MM.1S (cell line): ENCODE data around the gene ELOA2.
"Not testable (repeated sequence)": the region's sequence is repeated elsewhere in the genome, so short reads cannot be mapped to it uniquely, and the experiment has no call there.

Source experiments
- DNase-seq: peaks from one replicate; pipeline ENCODE4 v3.0.0-alpha.2; 2015
- H2AFZ ChIP-seq: fragments of 300-600 bp; sonication (generic); 2 replicates; pipeline ENCODE4 v1.6.0; 2016; ENCODE audit warnings: antibody characterized with exemption, low read length
- H3F3A ChIP-seq: fragments of 300-600 bp; sonication (generic); 2 replicates; pipeline ENCODE4 v1.6.1; 2016; ENCODE audit warnings: mild to moderate bottlenecking, antibody characterized with exemption, low read length, moderate library complexity, mixed read lengths; ENCODE audit not compliant: insufficient read depth
- H3K27ac ChIP-seq: fragments of 300-600 bp; sonication (generic); 2 replicates; pipeline ENCODE4 v1.5.1; 2016; ENCODE audit warnings: mild to moderate bottlenecking, low read length
- H3K27me3 ChIP-seq: fragments of 300-600 bp; sonication (generic); replicated peaks from 2 replicates; pipeline ENCODE4 v1.6.0; 2016; ENCODE audit warnings: low read length; ENCODE audit not compliant: insufficient read depth
- H3K36me3 ChIP-seq: fragments of 300-600 bp; sonication (generic); replicated peaks from 2 replicates; pipeline ENCODE4 v1.6.1; 2016; ENCODE audit warnings: mild to moderate bottlenecking, low read length, mixed read lengths; ENCODE audit not compliant: insufficient read depth
- H3K4me1 ChIP-seq: fragments of 300-600 bp; sonication (generic); 2 replicates; pipeline ENCODE4 v1.6.1; 2016; ENCODE audit warnings: low read length, mixed read lengths
- H3K4me2 ChIP-seq: fragments of 300-600 bp; sonication (generic); 2 replicates; pipeline ENCODE4 v1.6.0; 2016; ENCODE audit warnings: low read depth, low read length
- H3K4me3 ChIP-seq: fragments of 300-600 bp; sonication (generic); 2 replicates; pipeline ENCODE4 v1.5.1; 2016; ENCODE audit warnings: low read length, mixed read lengths
- H3K79me2 ChIP-seq: fragments of 300-600 bp; sonication (generic); 2 replicates; pipeline ENCODE4 v1.6.1; 2016; ENCODE audit warnings: mixed run types, low read length, mixed read lengths
- H3K9ac ChIP-seq: fragments of 300-600 bp; sonication (generic); 2 replicates; pipeline ENCODE4 v1.6.1; 2016; ENCODE audit warnings: low read length, mixed read lengths
- H3K9me2 ChIP-seq: fragments of 300-600 bp; sonication (generic); replicated peaks from 2 replicates; pipeline ENCODE4 v1.6.1; 2016; ENCODE audit warnings: mild to moderate bottlenecking, low read length, mixed read lengths; ENCODE audit not compliant: insufficient read depth
- H3K9me3 ChIP-seq: fragments of 300-600 bp; sonication (generic); replicated peaks from 2 replicates; pipeline ENCODE4 v1.6.1; 2016; ENCODE audit warnings: mild to moderate bottlenecking, low read length, mixed read lengths; ENCODE audit not compliant: insufficient read depth
- H4K20me1 ChIP-seq: fragments of 300-600 bp; sonication (generic); 2 replicates; pipeline ENCODE4 v1.6.1; 2016; ENCODE audit warnings: mild to moderate bottlenecking, low read length, moderate library complexity, mixed read lengths; ENCODE audit not compliant: insufficient read depth

The ELOA2 gene

DNA sequence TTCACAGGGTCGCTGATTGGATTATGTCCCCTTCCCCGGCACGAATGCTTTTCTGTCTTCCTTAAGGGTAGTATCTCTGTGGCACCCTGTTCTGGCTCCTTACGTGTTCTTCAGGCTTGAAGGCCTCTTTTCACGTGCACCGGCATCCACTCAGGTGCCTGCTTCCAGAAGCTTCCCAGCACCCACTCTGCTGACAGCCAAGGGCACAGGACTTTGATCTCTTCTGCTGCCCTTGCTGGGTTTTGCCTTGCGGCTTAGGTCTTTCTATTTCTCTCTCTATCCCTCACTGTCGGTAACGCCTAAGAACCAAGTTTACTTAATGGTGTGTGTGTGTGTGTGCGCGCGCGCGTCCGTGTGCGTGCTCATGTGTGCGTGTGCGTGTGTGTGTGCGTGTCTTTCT is 14.7 kb downstream of the ELOA2 start:
- not testable (repeated sequence) for H4K20me1 ChIP-seq, H3K9me3 ChIP-seq, H3K27ac ChIP-seq, H3F3A ChIP-seq, H2AFZ ChIP-seq, H3K4me1 ChIP-seq, H3K9me2 ChIP-seq, DNase-seq, H3K9ac ChIP-seq, H3K36me3 ChIP-seq, H3K27me3 ChIP-seq, H3K79me2 ChIP-seq, H3K4me3 ChIP-seq, H3K4me2 ChIP-seq

DNA sequence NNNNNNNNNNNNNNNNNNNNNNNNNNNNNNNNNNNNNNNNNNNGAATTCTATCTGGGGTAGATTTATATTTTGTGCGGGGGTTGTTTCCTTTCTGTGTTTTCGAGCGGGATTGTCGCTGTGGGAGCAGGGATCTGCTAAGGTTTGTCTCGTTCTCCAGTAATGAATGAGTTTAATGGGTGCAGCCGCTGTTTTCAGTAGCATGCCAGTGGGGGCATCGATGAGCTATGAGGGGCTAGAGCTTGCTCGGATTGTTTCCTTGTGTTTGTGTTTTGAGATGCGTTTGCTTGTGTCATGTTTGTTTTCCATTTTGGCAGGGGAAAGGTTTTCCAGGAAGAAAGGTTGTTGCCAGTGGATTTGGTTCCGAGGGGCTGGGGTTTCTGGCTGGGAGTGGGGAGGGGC is 15.6 kb downstream of the ELOA2 start:
- not testable (repeated sequence) for H3K27me3 ChIP-seq, H3K79me2 ChIP-seq, H3K4me2 ChIP-seq, H3K9ac ChIP-seq, H3K9me2 ChIP-seq, H3K27ac ChIP-seq, H3K4me1 ChIP-seq, H3K9me3 ChIP-seq, H2AFZ ChIP-seq, H4K20me1 ChIP-seq, H3F3A ChIP-seq, H3K4me3 ChIP-seq, H3K36me3 ChIP-seq, DNase-seq
